GM15510 (cell line): ENCODE measurements around the gene SEZ6L.

Source experiments
- POLR2A ChIP-seq: IDR thresholded peaks from 3 replicates; pipeline ENCODE4 v1.6.1; 2011; ENCODE audit warnings: borderline replicate concordance; ENCODE audit not compliant: insufficient read length; ENCODE audit errors: extremely low read depth

Gene SEZ6L

DNA sequence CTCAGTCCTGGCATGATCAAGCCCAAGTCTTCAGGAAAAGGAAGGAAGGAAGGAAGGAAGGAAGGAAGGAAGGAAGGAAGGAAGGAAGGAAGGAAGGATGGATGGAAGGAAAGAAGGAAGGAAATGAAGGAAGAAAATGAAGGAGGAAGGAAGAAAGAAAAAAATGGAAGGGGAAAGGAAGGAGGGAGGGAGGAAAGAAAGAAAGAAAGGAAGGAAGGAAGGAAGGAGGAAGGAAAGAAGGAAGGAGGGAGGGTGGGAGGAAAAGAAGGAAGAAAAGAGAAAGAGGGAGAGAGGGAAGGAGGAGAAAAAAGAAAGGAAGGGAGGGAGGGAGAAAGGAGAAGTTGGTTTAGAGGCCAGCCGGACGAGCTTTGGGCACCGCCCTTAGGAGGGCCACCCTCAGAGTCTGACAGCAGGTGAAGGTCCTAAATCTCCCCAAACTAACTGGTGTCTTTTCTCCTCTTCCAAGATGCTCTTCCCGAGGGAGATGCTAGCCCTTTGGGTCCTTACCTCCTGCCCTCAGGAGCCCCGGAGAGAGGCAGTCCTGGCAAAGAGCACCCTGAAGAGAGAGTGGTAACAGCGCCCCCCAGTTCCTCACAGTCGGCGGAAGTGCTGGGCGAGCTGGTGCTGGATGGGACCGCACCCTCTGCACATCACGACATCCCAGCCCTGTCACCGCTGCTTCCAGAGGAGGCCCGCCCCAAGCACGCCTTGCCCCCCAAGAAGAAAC lies 122.8 kb downstream of the SEZ6L start:
- no peak for TF ChIP-seq POLR2A

DNA sequence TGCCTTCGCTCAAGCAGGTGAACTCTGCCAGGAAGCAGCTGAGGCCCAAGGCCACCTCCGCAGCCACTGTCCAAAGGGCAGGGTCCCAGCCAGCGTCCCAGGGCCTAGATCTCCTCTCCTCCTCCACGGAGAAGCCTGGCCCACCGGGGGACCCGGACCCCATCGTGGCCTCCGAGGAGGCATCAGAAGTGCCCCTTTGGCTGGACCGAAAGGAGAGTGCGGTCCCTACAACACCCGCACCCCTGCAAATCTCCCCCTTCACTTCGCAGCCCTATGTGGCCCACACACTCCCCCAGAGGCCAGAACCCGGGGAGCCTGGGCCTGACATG lies 123.4 kb downstream of the SEZ6L start:
- TF ChIP-seq POLR2A, result no peak

GRCh38 chr22:26295563-26296126 lies 126.4 kb downstream of the SEZ6L start:
- TF ChIP-seq POLR2A, result no peak

DNA sequence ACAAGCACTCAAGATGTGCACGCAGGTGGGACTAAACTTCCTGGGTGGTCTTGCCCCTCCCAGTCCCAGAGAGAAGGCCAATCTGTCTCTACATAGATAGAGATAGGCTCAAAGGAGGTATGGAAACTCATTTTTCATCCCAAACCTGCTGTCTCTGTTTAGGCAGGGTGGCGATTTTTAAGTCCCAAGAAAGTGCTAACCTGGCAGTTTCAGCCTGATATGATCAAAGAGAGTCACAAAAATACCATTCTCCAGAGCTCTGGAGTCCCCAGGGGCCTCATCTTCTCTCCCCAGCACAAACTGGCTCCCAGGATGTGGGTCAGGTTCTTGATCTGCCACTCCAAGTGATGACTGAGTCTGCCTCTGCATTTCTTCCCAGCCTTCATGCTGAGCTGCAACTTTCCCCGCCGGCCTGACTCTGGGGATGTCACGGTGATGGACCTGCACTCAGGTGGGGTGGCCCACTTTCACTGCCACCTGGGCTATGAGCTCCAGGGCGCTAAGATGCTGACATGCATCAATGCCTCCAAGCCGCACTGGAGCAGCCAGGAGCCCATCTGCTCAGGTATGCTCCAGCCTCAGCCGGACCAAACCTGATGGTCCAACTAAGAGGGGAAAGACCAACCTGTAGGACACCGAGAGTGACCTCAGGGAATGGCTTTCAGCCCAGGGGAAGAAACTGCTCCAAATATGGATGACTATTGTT lies 129.5 kb downstream of the SEZ6L start:
- no peak for TF ChIP-seq POLR2A

DNA sequence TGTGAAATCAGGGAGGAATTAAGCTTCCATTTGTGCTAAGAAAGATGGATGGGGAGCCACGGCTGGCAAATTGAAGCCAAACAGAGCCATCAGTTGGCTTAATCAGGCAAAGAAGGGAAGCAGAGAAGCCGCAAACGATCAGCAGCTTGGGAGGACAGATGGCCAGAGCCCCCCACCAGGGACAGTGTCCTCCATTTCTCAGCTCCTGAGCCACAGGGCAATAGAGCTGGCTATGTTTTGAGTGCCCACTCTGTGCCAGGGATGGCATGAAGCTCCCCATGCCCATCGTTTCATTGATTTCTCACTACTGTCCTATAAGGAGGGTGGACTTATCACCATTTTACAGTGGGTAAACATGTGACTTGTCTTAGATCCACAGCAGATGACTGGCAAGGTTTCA lies 133.5 kb downstream of the SEZ6L start:
- TF ChIP-seq POLR2A, result no peak

DNA sequence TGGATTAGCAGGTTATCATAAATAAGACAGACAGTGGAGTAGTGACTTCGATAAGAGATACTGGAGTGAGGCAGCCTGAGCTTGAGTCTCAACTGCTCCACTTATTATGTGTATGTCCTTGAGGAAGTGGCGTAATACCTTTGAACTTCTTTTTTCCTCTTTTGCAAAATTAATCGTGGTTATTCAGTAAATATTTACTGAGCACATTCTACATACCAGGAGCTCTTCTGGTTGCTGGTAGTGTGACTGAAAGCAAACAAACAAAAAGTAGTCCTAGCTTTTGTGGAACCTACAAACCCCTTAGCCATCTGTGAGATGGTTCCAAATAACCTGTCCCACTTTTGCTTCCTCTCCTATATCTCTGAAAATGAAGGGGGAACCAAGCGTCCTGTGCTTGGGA lies 134.2 kb downstream of the SEZ6L start:
- no peak for TF ChIP-seq POLR2A

- TF ChIP-seq POLR2A, result no peak
Measured at GRCh38 chr22:26304730-26305129, 135.5 kb downstream of the SEZ6L start.

- TF ChIP-seq POLR2A, result no peak
Measured at GRCh38 chr22:26308467-26308866, 139.2 kb downstream of the SEZ6L start.

GRCh38 chr22:26310616-26311015 lies 141.4 kb downstream of the SEZ6L start:
- TF ChIP-seq POLR2A, result no peak

- TF ChIP-seq POLR2A, result no peak
Measured at GRCh38 chr22:26313291-26313690, 144.0 kb downstream of the SEZ6L start.

- TF ChIP-seq POLR2A, result no peak
Measured at GRCh38 chr22:26314171-26314570, 144.9 kb downstream of the SEZ6L start.

- no peak for TF ChIP-seq POLR2A
Measured at GRCh38 chr22:26314656-26315055, 145.4 kb downstream of the SEZ6L start.

DNA sequence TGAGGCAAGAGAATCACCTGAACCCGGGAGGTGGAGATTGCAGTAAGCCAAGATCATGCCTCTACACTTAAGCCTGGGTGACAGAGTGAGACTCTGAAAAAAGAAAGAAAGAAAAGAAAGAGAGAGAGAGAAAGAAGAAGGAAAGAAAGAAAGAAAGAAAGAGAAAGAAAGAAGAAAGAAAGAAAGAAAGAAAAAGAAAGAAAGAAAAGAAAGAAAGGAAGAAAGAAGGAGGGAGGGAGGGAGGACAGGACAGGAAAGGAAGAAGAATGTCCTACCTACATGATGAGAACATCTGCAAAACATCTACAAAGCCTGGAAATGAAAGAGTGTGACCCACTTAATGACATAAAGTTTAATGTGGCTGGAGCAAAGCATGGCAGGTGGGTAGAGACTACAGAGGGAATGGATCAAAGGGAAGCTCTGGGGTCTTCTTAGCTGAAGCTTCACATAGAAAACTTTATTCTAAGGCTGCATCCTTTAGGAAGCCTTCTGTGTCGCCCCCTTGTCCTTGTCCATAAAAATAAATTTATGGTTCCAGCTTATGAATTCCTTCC lies 147.5 kb downstream of the SEZ6L start:
- no peak for TF ChIP-seq POLR2A

GRCh38 chr22:26318975-26319374 lies 149.7 kb downstream of the SEZ6L start:
- no peak for TF ChIP-seq POLR2A

DNA sequence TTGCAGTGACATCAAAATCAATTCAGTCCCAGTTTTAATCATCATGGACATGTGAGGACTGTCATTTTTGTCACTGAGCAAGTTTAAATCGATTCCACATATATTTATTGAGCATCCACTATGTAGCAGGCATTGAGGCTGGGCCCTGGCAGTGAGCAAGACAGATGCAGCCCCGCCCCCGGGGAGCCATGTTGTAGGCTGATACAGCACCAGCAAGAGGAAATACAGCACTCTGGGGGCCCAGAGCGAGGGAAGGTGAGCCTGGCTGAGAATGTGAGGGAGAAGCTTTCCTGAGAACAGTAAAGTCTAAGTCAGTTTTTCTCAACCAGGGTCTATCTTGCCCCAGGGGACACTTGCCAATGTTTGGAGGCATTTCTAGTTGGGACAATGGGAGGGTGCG lies 151.2 kb downstream of the SEZ6L start:
- no peak for TF ChIP-seq POLR2A

GRCh38 chr22:26321469-26321913 lies 152.2 kb downstream of the SEZ6L start:
- TF ChIP-seq POLR2A, result no peak

GRCh38 chr22:26322179-26322905 lies 153.1 kb downstream of the SEZ6L start:
- no peak for TF ChIP-seq POLR2A
